Body of pancreas (tissue), 4 donors: ENCODE measurements around the gene MAPK8IP3. TPM values are rescaled to one million over a fixed set of nuclear protein-coding genes. Genes with fewer than 3 reads are reported as not detected.

ENCODE experiments used
- ATAC-seq: fragments of 150-250 bp; one replicate; pipeline ENCODE4 v1.9.1; 2016
- DNase-seq, 4 donors: peaks; one replicate each; pipeline ENCODE4 v3.0.0-alpha.2; 2019
- H3K27ac ChIP-seq, 4 donors: fragments of 200-600 bp; sonication (generic); 1 replicate in 3 of 4; 2 replicates in 1 of 4; pipeline versions ENCODE4 v1.5.1 to v1.6.1; 2016 to 2019; ENCODE audit warnings: mild to moderate bottlenecking in 1 of 4, mixed read lengths in 1 of 4, moderate library complexity in 1 of 4
- H3K27me3 ChIP-seq, 2 donors: fragments of 200-600 bp; sonication (generic); one replicate each; pipeline ENCODE4 v1.6.0; 2016; ENCODE audit warnings: mild to moderate bottlenecking in 1 of 2
- H3K36me3 ChIP-seq, 2 donors: fragments of 200-600 bp; sonication (generic); replicated peaks in 1 of 2; 2 replicates each; pipeline ENCODE4 v1.5.1; 2016; ENCODE audit warnings: low read depth in 2 of 2; ENCODE audit not compliant: insufficient read depth in 1 of 2
- H3K4me1 ChIP-seq: fragments of 200-600 bp; sonication (generic); one replicate; pipeline ENCODE4 v1.6.0; 2016
- H3K4me3 ChIP-seq, 2 donors: fragments of 200-600 bp; sonication (generic); 1 replicate in 1 of 2; 2 replicates in 1 of 2; pipeline ENCODE4 v1.5.1; 2016 to 2019
- H3K9me3 ChIP-seq, 3 donors: fragments of 200-600 bp; sonication (generic); 1 replicate in 2 of 3; 2 replicates in 1 of 3; pipeline ENCODE4 v1.5.1; 2016
- POLR2A ChIP-seq, 3 donors: fragments of 450-650 bp; IDR thresholded peaks; one replicate each; pipeline ENCODE4 v1.6.1; 2016; ENCODE audit warnings: antibody characterized with exemption in 3 of 3, mild to moderate bottlenecking in 2 of 3
- WGBS, 2 donors: methylation state at CpG; one replicate each; pipeline ENCODE4 v1.1.5; 2017; 5-methylcytosine and 5-hydroxymethylcytosine counted together
- intact Hi-C: fragments of 100-400 bp; cut with DNase I; formaldehyde crosslinking; loops from one replicate; pipeline ENCODE4 v1.15.1; 2023
- total RNA-seq, 2 donors: library from RNA; depleted of rRNA; stranded (reverse); fragments of >200 nt; gene quantifications; one replicate each; pipeline ENCODE4 v1.1.0, GENCODE V29; 2016
- TF ChIP-seq, protein P1 (sequence below), 7 experiments: fragments of 450-650 bp in 4 of 7; fragments of 200-600 bp in 3 of 7; sonication (generic) in 3 of 7; IDR thresholded peaks; one replicate each; pipeline ENCODE4 v1.5.1; 2016 to 2019; ENCODE audit warnings: antibody characterized with exemption in 7 of 7

Gene MAPK8IP3
- total RNA-seq, 2 donors from 2014 or later, result 79.9 to 103 TPM

DNA sequence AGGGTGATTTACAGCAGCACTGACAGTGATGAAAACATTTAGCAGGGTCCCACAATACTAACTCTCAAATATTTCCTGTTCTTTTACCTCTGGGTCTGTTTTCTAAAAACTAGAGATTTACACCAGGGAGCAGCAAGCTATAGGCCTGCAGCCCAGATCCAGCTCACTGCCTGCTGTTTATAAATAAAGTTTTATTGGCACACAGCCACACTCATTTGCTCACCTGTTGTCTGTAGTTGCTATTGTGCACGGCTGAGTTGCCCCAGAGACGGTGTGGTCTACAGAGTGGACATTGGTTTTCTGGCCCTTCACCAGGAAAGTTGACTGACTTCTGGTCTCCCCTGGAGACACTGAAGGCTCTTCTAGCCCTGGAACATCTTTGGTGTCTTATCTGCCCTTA, 44.2 kb upstream of the MAPK8IP3 start:
- 92 to 100% methylated on average over 2 of the region's 2 CpGs for WGBS, 2 donors
- ATAC-seq, result no peak
- H3K9me3 ChIP-seq, result no peaks in the 10 kb centered on the region
- H3K4me3 ChIP-seq, result no peak overlapping the region
- H3K36me3 ChIP-seq, result peaks cover 0 to 35% of the 10 kb centered on the region in 2 donors
- intact Hi-C loops, result no loop called here
- H3K27me3 ChIP-seq, result no peaks in the 10 kb centered on the region
- H3K4me1 ChIP-seq, result no peaks in the 10 kb centered on the region
- no peak for DNase-seq
- no peak overlapping the region for H3K27ac ChIP-seq
- TF ChIP-seq, protein P1, sequence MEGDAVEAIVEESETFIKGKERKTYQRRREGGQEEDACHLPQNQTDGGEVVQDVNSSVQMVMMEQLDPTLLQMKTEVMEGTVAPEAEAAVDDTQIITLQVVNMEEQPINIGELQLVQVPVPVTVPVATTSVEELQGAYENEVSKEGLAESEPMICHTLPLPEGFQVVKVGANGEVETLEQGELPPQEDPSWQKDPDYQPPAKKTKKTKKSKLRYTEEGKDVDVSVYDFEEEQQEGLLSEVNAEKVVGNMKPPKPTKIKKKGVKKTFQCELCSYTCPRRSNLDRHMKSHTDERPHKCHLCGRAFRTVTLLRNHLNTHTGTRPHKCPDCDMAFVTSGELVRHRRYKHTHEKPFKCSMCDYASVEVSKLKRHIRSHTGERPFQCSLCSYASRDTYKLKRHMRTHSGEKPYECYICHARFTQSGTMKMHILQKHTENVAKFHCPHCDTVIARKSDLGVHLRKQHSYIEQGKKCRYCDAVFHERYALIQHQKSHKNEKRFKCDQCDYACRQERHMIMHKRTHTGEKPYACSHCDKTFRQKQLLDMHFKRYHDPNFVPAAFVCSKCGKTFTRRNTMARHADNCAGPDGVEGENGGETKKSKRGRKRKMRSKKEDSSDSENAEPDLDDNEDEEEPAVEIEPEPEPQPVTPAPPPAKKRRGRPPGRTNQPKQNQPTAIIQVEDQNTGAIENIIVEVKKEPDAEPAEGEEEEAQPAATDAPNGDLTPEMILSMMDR (IDR thresholded peaks at IDR 0.05), result no peak
- TF ChIP-seq POLR2A (IDR thresholded peaks at IDR 0.05), result no peak

DNA sequence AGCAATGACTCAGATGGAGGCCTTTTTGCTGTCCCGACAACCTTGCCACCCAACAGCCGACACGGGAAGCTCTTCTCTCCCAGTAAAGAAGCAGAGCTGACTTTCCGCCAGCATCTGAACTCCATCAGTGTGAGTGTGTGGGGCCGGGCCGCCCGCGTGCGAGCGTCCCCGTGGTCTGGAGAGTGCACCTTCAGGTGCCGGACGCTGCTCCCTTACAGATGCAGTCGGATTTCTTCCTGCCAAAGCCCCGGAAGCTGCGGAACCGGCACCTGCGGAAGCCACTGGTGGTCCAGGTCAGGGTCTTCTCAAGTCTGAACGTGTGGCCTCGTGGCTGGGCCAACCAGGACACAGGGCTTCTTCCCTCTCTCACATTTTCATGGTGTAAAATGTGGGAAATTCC, 43.5 kb upstream of the MAPK8IP3 start:
- Histone ChIP-seq H3K4me3 (no peak overlapping the region), H3K36me3 (peaks cover 0 to 37% of the 10 kb centered on the region in 2 donors), H3K9me3 (no peaks in the 10 kb centered on the region), H3K27ac (no peak overlapping the region), H3K4me1 (no peaks in the 10 kb centered on the region), H3K27me3 (no peaks in the 10 kb centered on the region)
- WGBS, 2 donors, result 84 to 92% methylated on average over 10 to 20 of the region's 20 CpGs
- no peak for ATAC-seq
- no peak for DNase-seq
- TF ChIP-seq POLR2A (IDR thresholded peaks at IDR 0.05), result no peak
- TF ChIP-seq, protein P1 (IDR thresholded peaks at IDR 0.05), result no peak
- intact Hi-C loops, result no loop called here

DNA sequence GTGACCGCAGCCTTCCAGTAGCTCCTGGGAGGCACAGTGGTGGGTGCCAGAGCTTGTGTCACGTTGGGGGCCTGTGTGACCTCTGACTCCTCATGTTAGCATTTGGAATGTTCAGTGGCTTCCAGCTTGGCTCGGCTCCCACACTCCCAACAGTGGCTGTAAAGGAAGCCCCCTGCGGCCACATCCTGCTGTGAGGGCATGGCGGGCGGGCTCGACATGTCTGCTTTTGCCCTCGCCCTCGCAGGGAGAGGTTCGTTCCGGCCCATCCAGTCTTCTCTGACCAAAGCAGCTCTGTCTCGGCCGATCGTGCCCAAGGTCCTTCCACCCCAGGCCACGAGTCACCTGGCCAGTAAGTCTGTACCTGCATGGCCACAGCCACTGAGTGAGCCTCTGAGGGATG, 40.2 kb upstream of the MAPK8IP3 start:
- ATAC-seq, result no peak
- DNase-seq, result no peak
- Histone ChIP-seq H3K9me3 (no peaks in the 10 kb centered on the region), H3K4me3 (no peak overlapping the region), H3K27ac (no peak overlapping the region), H3K4me1 (no peaks in the 10 kb centered on the region), H3K36me3 (peaks cover 0 to 45% of the 10 kb centered on the region in 2 donors), H3K27me3 (no peaks in the 10 kb centered on the region)
- 91 to 100% methylated on average over 1 to 14 of the region's 15 CpGs for WGBS, 2 donors
- intact Hi-C loops, result no loop called here
- TF ChIP-seq, protein P1 (IDR thresholded peaks at IDR 0.05), result no peak
- no peak for TF ChIP-seq POLR2A (IDR thresholded peaks at IDR 0.05)

DNA sequence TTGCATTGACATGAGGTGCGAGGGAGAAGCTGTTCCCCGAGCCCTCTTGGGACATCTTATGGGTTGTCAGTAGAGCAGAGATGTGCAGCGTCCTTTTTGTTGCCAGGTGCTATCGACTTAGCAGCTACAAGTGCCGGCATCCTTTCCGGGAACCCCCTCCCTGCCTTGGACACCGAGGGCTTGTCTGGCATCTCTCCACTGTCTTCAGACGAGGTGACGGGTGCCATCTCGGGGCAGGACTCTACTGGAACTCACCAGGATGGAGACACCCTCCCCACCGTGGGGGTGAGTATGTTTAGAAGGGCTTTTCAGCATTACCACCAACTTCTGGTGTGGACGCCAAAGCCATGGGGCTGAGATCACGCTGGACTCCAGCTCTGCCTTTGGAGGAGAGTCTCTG, 39.7 kb upstream of the MAPK8IP3 start:
- no peak for TF ChIP-seq POLR2A (IDR thresholded peaks at IDR 0.05)
- TF ChIP-seq, protein P1 (IDR thresholded peaks at IDR 0.05), result no peak
- no peak for DNase-seq
- H3K4me1 ChIP-seq, result no peaks in the 10 kb centered on the region
- no peak overlapping the region for H3K27ac ChIP-seq
- H3K9me3 ChIP-seq, result no peaks in the 10 kb centered on the region
- H3K4me3 ChIP-seq, result no peak overlapping the region
- peaks cover 0 to 48% of the 10 kb centered on the region in 2 donors for H3K36me3 ChIP-seq
- ATAC-seq, result no peak
- 88 to 90% methylated on average over 5 to 13 of the region's 13 CpGs for WGBS, 2 donors
- intact Hi-C loops, result no loop called here
- H3K27me3 ChIP-seq, result no peaks in the 10 kb centered on the region

DNA sequence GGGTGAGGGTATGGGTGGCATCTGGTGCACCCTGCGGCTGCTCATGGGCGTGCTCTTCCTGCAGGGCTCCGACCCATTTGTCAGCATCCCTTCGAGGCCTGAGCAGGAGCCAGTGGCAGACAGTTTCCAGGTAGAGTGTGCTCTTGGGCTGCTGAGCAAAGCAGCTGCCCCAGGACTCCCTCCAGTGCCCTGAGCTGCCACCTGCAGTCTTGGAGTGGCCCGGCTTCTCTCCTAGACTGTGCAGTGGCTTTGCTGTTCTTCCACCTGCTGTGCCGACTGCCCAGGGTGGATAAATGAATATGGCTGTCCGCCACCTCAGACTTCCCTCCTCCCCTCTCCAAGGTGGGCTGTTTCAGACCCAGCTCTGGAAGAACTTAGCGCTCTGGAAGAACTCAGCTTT, 38.7 kb upstream of the MAPK8IP3 start:
- WGBS, 2 donors, result 82 to 92% methylated on average over 4 to 8 of the region's 8 CpGs
- Histone ChIP-seq H3K36me3 (peaks cover 0 to 46% of the 10 kb centered on the region in 2 donors), H3K4me1 (no peaks in the 10 kb centered on the region), H3K9me3 (no peaks in the 10 kb centered on the region), H3K27me3 (no peaks in the 10 kb centered on the region), H3K4me3 (no peak overlapping the region), H3K27ac (no peak overlapping the region)
- intact Hi-C loops, result no loop called here
- TF ChIP-seq, protein P1 (IDR thresholded peaks at IDR 0.05), result no peak
- no peak for TF ChIP-seq POLR2A (IDR thresholded peaks at IDR 0.05)
- DNase-seq, result no peak
- no peak for ATAC-seq
